KG1 (cell line): ENCODE results near the gene HEATR1.

Experiments
- DNase-seq: peaks from one replicate; lab custom pipeline; 2025; lab: John Stamatoyannopoulos, UW

The HEATR1 gene

GRCh38 chr1:236543065-236543669 lies 61.1 kb downstream of the HEATR1 start:
- DNase-seq: no peak

DNA sequence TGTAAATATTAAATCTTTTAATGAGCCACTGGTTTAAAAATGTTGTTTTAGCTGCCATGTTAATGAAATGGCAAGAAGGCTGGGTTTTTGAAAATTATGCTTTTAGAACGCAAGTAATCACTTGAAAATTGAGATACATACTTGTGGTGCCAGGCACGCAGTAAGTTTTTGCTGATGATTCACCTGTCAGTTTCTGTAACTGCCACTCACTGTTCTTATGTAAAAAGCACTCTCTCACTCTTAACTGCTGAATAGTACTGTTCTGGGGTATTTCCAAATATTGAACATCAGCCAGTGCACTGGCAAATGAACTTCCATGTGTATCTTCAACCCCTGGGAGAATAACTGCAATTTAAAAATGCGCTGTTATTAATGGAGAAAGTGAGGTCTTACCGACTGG lies 62.6 kb downstream of the HEATR1 start:
- no peak for DNase-seq

DNA sequence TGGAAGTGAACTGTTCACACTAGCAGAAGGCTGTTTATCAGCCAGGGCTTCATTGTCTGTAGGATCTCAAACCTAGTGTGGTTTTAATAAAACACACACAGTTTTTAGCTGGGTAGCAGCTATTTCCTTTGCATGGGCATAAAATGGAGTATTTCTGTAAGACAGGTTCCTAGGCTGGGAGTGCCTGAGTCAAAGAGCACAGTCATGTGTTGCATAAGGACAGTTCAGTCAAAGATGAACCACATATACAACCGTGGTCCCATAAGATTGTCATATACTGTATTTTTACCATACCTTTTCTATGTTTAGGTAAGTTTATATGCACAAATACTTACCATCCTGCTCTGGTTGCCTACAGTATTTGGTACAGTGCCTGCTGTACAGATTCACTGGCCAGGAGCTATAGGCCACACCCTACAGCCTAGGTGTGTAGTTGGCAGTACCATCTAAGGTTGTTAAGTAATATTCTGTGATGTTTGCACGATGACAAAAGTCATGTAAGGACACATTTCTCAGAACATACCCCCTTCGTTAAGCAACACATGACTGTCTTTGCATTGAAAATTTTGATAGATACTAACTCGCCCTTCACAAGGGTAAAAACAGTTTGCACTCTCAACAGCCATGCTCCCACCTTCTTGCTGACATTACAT lies 63.4 kb downstream of the HEATR1 start:
- no peak for DNase-seq

DNA sequence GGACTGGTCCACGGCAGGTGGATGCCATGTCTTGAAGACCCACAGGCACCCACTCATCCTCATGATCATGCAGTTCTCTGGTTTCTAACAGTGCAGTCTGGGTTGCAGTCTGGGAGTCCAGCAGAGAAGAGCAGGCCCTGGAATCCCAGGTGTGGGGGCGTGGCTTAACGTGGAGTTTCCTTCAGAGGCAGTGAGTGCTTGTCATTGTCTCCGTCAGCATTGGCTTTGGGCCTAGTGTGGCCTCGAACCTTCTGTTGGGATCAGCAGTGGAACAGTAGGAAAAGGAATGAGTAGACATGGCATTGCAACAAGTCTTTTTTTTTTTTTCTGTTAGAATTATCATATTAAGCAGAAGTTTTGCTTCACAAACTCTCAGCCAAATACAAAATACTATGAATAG lies 67.8 kb downstream of the HEATR1 start:
- DNase-seq: no peak

- DNase-seq: no peak
Observed at GRCh38 chr1:236535662-236536161, 68.6 kb downstream of the HEATR1 start.

DNA sequence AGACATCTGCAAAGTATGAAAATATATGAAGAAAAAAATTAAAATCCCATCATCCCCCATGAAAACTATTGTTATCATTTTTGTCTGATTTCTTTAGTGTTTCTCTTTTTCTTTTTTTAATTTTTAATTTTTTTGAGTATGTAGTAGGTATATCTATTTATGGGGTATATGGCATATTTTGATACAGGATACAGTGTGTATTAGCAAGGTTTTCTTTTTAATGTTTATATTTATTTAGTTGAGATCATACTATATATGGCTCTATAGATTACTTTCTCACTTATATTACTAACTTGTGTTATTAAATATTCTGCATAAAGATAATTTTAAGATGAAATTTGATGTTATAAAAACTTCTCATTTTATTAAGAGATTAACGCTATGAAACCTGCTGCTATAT lies 69.1 kb downstream of the HEATR1 start:
- no peak for DNase-seq

GRCh38 chr1:236534151-236534651 lies 70.1 kb downstream of the HEATR1 start:
- no peak for DNase-seq

DNA sequence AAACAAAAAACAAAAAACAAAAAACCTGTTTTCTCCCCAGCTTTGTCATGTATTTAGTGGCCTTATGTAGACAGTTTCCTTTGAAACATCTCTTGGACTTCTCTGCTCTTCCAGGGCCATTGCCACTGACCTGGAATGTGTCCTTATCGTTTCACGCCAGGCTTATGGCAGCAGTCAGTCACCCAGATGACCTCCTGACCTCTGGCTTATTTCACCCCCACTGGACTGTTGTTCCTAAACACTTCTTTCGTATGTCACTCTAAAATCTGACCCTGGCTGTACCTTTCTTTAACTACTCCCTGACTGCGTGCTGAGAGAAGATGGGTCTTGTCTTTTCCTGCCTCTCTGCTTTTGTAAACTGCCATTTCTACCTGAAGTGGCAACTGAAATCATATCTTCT lies 71.5 kb downstream of the HEATR1 start:
- no peak for DNase-seq

DNA sequence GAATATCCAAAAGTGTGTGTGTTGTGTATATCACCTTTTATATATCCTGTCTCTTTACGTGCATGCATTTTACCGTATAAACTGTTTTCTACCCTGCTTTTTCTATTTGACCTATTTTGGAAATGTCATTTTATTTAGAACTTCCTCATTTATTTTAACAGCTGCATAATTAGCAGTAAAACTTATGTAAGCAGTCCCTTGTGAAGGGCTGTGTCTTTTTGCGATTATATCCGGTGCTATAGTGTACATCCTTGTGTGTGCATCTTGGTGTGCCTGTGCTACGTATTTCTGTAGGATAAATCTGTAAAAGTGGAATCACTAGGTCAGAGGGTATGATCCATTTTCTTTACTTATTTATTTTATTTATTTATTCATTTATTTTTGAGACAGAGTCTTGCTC lies 73.4 kb downstream of the HEATR1 start:
- DNase-seq: no peak

DNA sequence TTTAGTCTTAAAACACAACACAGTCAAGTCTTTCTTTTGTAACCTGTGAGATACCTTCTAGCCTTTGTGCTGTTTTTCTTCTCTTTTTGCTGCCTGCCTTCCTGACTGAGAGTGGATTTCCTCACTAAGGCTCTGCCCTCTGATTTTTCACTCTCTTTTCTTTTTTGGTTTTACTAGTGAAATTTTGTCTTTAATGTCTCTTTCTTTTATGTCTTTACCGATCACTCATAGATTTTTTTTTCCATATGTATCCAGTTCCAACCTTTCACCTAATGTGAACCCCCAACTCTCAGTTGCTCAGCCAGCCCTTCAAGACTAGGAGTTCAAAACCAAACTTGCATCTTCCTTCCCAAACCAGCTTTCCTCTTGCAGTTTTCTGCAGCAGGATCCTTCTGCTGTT lies 74.0 kb downstream of the HEATR1 start:
- no peak for DNase-seq

- DNase-seq: no peak
Observed at GRCh38 chr1:236526079-236526478, 78.2 kb downstream of the HEATR1 start.

DNA sequence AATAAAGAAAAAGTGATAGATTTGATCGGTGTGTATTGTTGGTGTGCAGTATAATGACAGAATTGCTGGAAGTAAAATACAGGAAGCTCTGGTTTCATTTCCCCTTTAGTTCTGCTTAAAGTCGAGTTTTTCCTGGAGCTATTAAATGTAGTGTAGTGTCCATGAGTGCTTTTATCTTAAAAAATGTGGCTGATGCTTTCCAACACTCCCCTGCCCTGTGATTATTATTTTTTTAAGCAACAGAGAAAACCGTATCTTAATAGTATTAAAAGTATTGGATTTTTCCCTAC lies 79.5 kb downstream of the HEATR1 start:
- DNase-seq: no peak

- DNase-seq: peak; percentile 26
Observed at GRCh38 chr1:236524142-236524894, 80.0 kb downstream of the HEATR1 start.

GRCh38 chr1:236523704-236524141 lies 80.6 kb downstream of the HEATR1 start, which contains the start of gene LGALS8:
Gene LGALS8 (plus strand): TSS chr1:236523982. CDS start chr1:236526071, 2,089 bp downstream.
- DNase-seq: peak; percentile 48

- DNase-seq: no peak
Observed at GRCh38 chr1:236522937-236523703, 81.2 kb downstream of the HEATR1 start.

GRCh38 chr1:236520445-236521005 lies 83.8 kb downstream of the HEATR1 start:
- no peak for DNase-seq

- DNase-seq: no peak
Observed at GRCh38 chr1:236518322-236518721, 86.0 kb downstream of the HEATR1 start.

DNA sequence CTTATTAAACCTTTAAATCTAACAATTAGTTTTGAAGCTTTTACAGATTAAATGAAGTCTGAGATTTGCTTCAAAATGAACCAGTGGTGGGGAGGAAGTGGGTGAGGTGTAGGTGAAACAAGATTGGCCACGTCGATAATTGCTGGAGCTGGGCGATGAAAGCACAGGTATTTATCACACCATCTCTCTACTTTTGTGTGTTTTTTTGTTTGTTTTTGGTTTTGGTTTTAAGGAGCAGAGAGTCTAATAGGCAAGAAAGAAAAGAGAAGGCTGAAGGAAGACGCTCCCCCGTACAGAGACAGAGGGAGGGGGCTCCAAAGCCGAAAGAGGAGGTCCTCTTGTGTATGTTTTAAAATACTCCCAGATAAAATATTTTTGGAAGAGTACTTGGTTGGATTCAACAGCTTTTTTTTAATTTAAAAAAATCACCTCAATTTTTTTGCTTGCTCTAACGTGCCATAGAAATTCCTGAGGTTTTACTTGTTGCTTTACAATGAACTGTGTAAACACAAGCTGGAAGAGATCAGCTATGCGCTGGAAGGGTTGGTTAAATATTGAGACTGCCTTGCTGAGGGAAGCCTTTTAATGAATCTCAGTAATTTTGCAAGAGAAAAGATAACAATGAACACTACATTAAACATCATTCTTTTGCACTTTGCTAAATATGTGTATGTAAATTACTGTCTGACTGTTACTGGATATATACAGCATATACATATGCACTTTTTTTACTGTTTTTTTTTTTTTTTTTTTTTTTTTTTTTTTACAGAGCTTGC lies 87.2 kb downstream of the HEATR1 start:
- no peak for DNase-seq

DNA sequence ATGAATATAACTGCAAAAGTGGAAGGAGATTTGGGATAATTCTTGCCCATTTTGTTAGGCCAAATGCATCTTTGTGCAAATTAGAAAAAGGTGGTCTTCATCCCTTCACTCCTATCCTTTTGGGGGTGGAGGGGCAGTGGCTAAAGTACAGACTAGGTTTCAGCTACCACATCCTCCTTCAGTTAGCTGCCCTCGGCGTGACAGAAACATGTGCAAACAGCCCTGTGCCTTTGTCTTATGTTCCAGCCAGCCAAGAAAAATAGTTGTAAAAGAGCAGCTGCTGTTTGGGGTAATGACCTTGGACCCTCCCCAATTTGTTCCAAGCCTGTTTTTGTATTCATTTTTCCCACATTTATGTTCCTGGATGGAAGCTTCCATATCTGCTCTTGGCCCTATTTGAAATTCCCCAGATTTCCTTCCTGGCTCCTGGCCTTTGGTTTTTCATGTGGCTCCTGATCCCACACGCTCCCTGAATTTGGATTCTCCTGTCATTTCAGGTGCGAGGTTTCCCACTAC lies 88.8 kb downstream of the HEATR1 start:
- no peak for DNase-seq

DNA sequence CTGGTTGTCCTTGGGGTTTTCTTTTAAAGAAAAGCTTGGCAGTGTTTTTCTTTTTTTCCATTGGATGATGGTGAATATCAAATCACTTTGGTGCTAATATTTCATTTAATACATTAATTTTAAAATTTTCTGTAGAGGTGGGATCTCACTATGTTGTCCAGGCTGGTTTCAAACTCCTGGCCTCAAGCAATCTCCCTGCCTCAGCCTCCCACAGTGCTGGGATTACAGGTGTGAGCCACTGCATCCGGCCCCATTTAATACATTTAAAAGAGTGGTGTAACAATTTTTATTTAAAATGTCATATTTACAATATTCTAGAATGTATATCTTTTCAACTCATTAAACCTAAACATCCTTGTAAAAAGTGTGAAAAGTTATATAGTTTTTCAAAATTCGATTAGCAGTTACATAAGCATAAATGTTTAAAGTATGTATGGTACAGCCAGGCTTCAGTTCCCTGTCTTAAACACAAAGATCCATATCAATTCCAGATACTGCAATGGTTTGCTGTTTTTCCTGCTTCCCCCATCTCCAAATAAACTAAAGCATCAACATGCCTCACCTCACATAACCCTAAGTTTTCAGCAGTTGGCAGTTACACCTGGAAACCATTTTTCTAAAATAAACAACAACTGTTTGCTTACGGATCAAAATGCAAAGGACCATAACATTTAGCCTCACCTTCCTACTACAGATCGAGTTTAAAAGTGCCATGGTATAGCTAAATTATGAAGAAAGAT lies 89.4 kb downstream of the HEATR1 start:
- no peak for DNase-seq
